ENCODE data around the gene LAMA2.

The LAMA2 gene

GRCh38 chr6:129215916-129216520 lies 333.1 kb downstream of the LAMA2 start:
- H3K4me3 ChIP-seq (ENCODE audit: low read depth, low read length) = no peak overlapping the region
- TF ChIP-seq, protein P1, sequence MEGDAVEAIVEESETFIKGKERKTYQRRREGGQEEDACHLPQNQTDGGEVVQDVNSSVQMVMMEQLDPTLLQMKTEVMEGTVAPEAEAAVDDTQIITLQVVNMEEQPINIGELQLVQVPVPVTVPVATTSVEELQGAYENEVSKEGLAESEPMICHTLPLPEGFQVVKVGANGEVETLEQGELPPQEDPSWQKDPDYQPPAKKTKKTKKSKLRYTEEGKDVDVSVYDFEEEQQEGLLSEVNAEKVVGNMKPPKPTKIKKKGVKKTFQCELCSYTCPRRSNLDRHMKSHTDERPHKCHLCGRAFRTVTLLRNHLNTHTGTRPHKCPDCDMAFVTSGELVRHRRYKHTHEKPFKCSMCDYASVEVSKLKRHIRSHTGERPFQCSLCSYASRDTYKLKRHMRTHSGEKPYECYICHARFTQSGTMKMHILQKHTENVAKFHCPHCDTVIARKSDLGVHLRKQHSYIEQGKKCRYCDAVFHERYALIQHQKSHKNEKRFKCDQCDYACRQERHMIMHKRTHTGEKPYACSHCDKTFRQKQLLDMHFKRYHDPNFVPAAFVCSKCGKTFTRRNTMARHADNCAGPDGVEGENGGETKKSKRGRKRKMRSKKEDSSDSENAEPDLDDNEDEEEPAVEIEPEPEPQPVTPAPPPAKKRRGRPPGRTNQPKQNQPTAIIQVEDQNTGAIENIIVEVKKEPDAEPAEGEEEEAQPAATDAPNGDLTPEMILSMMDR (IDR thresholded peaks at IDR 0.05; ENCODE audit: low read depth, low read length) = no peak

GRCh38 chr6:129217701-129218100 lies 334.8 kb downstream of the LAMA2 start:
- TF ChIP-seq, protein P1 (IDR thresholded peaks at IDR 0.05; ENCODE audit: low read depth, low read length) = no peak
- no peak overlapping the region for H3K4me3 ChIP-seq (ENCODE audit: low read depth, low read length)

DNA sequence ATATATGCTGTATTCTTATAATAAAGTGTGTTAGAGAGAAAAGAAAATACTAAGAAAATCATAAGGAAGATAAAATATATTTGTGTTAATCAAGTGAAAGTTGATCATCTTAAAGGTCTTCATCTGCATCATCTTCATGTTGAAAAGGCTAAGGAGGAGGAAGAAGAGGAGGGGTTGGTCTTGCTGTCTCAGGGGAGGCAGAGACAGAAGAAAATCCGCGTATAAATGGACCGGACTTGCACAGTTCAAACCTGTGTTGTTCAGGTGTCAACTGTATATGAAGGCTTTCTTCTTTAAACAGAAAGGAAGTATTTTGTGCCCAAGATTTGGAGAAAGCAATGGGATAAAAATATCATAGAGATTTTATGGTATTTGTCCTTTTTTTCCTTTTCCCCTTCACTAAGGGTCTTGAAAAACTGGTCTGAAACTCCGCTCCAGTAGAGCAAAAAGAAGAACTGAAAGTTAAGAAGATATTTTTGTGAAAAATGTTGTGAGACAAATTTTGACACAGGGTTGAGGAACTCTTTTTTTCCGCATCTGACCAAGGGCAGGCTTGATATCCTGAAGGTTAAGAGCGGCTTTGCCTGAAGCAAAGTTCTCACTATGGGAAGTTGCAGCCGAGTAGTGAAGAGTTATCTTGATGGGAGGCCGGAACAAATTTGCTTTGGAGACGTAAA lies 350.7 kb downstream of the LAMA2 start:
- H3K4me3 ChIP-seq (ENCODE audit: low read depth, low read length) = no peak overlapping the region
- TF ChIP-seq, protein P1 (IDR thresholded peaks at IDR 0.05; ENCODE audit: low read depth, low read length) = no peak

DNA sequence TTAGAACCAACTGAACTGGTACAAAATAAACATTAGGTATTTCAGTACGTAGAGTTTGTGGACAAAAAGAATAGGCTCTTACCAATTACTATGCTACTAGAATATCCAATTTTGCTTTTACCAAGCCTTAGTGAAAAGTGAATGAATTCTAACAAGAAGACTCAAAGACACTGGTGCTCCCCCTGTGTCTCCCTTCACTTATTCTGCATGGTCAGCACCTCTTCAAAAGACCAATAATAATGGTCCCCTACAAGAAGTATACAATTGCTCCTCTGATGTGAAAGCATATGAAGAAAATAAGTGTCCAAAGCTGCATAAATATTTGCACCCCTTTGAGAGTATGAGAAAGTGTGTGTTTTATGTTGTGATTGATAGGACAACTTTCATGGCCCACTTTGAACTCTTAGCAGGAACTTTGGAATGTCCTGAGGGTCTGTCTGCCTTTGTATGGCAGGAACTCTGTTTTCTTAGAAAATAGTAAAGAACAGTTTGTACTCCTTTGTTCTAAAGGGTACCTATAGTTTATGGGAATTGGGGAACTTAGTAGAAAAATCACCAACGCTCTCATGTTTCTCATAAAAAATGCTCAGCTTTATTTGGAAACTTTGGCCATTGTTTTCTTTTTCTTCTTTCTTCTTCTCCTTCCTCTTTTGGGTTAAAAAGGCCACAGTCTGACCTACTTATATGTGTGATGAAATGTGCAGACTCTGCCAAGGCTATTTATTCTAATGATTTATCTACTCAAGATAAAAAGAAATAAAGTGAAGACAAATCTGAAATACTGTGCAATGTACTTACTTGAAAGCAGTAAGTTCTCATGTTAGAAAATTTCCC lies 352.4 kb downstream of the LAMA2 start:
- TF ChIP-seq, protein P1 (IDR thresholded peaks at IDR 0.05; ENCODE audit: low read depth, low read length) = no peak
- H3K4me3 ChIP-seq (ENCODE audit: low read depth, low read length) = no peak overlapping the region

GRCh38 chr6:129236001-129236517 lies 353.1 kb downstream of the LAMA2 start:
- H3K4me3 ChIP-seq (ENCODE audit: low read depth, low read length) = no peak overlapping the region
- TF ChIP-seq, protein P1 (IDR thresholded peaks at IDR 0.05; ENCODE audit: low read depth, low read length) = no peak

- TF ChIP-seq, protein P1 (IDR thresholded peaks at IDR 0.05; ENCODE audit: low read depth, low read length) = no peak
- H3K4me3 ChIP-seq (ENCODE audit: low read depth, low read length) = no peak overlapping the region
Observed at GRCh38 chr6:129238991-129239390, 356.1 kb downstream of the LAMA2 start.
